Astrocyte (in vitro differentiated cells and primary cell): ENCODE results near the gene AKAP13.

Source experiments
- CTCF ChIP-seq: IDR thresholded peaks from 2 replicates; pipeline ENCODE4 v1.5.1; 2011; ENCODE audit warnings: low read depth, mild to moderate bottlenecking, inconsistent platforms, low read length, moderate library complexity; ENCODE audit not compliant: insufficient read depth
- EZH2 ChIP-seq: IDR thresholded peaks from 2 replicates; pipeline ENCODE4 v1.6.1; 2012; ENCODE audit warnings: mild to moderate bottlenecking, low read length, inconsistent platforms; ENCODE audit not compliant: insufficient read depth

GRCh38 chr15:85598219-85598618, 217.8 kb downstream of the AKAP13 start:
- no peak for TF ChIP-seq CTCF
- TF ChIP-seq EZH2: no peak
